Activated naive CD4-positive, alpha-beta T cell treated with anti-CD3 and anti-CD28 coated beads for 36 hours (primary cell): ENCODE measurements around the gene GNA14. TPM values are rescaled to one million over a fixed set of nuclear protein-coding genes. Genes with fewer than 3 reads are reported as not detected.

Source experiments
- CTCF ChIA-PET: fragments of 350-600 bp; sonication (Branson Sonifier 250); formaldehyde crosslinking; loops from one replicate; lab custom pipeline; 2021; ENCODE audit warnings: antibody characterized with exemption; lab: Charles Lee
- DNase-seq: peaks from one replicate; pipeline ENCODE4 v3.0.0-alpha.2; 2020
- H3K27ac Mint-ChIP-seq: one replicate; pipeline ENCODE4 v1.8.0; 2021; ENCODE audit warnings: mild to moderate bottlenecking, mixed read lengths
- H3K27me3 Mint-ChIP-seq: one replicate; pipeline ENCODE4 v1.8.0; 2021; ENCODE audit warnings: low read depth, mixed read lengths
- H3K36me3 Mint-ChIP-seq: one replicate; pipeline ENCODE4 v1.8.0; 2021; ENCODE audit warnings: low read depth, mixed read lengths
- H3K4me1 Mint-ChIP-seq: one replicate; pipeline ENCODE4 v1.8.0; 2021; ENCODE audit warnings: low read depth, mixed read lengths
- H3K4me3 Mint-ChIP-seq: one replicate; pipeline ENCODE4 v1.8.0; 2021; ENCODE audit warnings: mild to moderate bottlenecking, moderate library complexity, mixed read lengths
- H3K9me3 Mint-ChIP-seq: one replicate; pipeline ENCODE4 v1.8.0; 2021; ENCODE audit warnings: mixed read lengths
- intact Hi-C: fragments of 100-400 bp; cut with micrococcal nuclease; formaldehyde crosslinking; loops from one replicate; pipeline ENCODE4 v1.15.1; 2023
- total RNA-seq, 2 experiments: library from RNA; stranded (reverse); gene quantifications; one replicate each; pipeline ENCODE4 v1.2.3, GENCODE V29; 2021

GNA14 gene
- total RNA-seq, 2 experiments from 2014 or later = not detected

- H3K27me3 Mint-ChIP-seq = no peaks in the 10 kb centered on the region
- H3K9me3 Mint-ChIP-seq = no peaks in the 10 kb centered on the region
- CTCF ChIA-PET = no interaction called here
- no peak overlapping the region for H3K27ac Mint-ChIP-seq
- H3K4me3 Mint-ChIP-seq = no peak overlapping the region
- no peak for DNase-seq
- H3K36me3 Mint-ChIP-seq = no peaks in the 10 kb centered on the region
- intact Hi-C loops = no loop called here
- H3K4me1 Mint-ChIP-seq = no peaks in the 10 kb centered on the region
Measured at GRCh38 chr9:77672183-77672582, 24.1 kb upstream of the GNA14 start.

DNA sequence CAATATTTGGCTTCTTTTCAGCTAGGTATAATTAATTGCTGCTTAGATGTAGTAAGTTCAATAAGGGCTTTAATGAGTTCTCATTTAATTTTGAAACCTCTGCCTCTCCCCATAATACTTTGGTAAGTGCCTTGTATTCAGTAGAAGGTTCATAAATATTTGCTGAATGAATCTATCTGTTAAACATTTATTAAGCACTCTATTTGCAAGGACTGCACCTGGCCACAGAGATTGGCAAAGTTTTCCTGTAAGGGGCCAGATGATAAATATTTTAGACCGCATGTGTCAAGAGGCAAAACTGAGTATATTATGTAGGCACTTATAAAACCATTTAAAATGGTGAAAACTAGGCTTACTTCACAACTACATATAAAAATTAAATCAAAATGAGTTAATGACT is 19.0 kb upstream of the GNA14 start:
- Mint-ChIP-seq H3K27me3 (peaks cover 6% of the 10 kb centered on the region), H3K36me3 (no peaks in the 10 kb centered on the region), H3K4me1 (no peaks in the 10 kb centered on the region), H3K9me3 (no peaks in the 10 kb centered on the region), H3K27ac (no peak overlapping the region), H3K4me3 (no peak overlapping the region)
- CTCF ChIA-PET = no interaction called here
- no peak for DNase-seq
- intact Hi-C loops = no loop called here

- CTCF ChIA-PET = interaction anchor here (0.6 kb wide), 1 partner anchor 32 kb away, joined by 3 read pairs; no protein-coding TSS in a partner anchor
- Mint-ChIP-seq H3K4me1 (no peaks in the 10 kb centered on the region), H3K27ac (no peak overlapping the region), H3K27me3 (peaks cover 6% of the 10 kb centered on the region), H3K36me3 (no peaks in the 10 kb centered on the region), H3K9me3 (no peaks in the 10 kb centered on the region), H3K4me3 (no peak overlapping the region)
- intact Hi-C loops = loop anchor here (1.0 to 5.0 kb wide), 3 partner anchors 88 to 460 kb away; no protein-coding TSS in a partner anchor
- DNase-seq = no peak
Measured at GRCh38 chr9:77663754-77664153, 15.6 kb upstream of the GNA14 start.

- Mint-ChIP-seq H3K4me3 (no peak overlapping the region), H3K9me3 (no peaks in the 10 kb centered on the region), H3K4me1 (no peaks in the 10 kb centered on the region), H3K27me3 (peaks cover 6% of the 10 kb centered on the region), H3K27ac (no peak overlapping the region), H3K36me3 (no peaks in the 10 kb centered on the region)
- DNase-seq = no peak
- CTCF ChIA-PET = no interaction called here
- intact Hi-C loops = loop anchor here (5.0 kb wide), 1 partner anchor 376 kb away; no protein-coding TSS in a partner anchor
Measured at GRCh38 chr9:77661566-77662085, 13.5 kb upstream of the GNA14 start.

DNA sequence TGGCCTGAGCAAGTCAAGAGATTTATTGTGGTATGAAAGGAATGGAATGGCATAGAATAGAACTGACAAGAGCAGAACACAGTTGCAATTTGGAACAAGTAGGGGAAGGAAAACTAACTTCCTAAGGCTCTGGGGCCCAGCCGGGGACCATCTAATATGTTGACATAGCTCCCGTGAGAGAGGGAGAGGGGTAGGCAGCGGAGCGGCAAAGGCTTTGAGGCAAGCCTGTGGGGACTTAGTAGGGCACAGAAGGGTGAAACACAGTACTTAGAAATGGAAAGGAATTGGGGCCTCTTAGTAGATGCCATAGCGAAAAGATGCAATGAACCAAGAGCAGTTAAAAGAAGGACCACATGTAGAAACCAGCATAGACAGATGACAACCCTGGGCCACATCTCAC is 11.8 kb upstream of the GNA14 start:
- Mint-ChIP-seq H3K4me1 (no peaks in the 10 kb centered on the region), H3K27ac (no peak overlapping the region), H3K27me3 (peaks cover 3% of the 10 kb centered on the region), H3K36me3 (no peaks in the 10 kb centered on the region), H3K4me3 (no peak overlapping the region), H3K9me3 (no peaks in the 10 kb centered on the region)
- CTCF ChIA-PET = no interaction called here
- intact Hi-C loops = loop anchor here (5.0 kb wide), 1 partner anchor 377 kb away; no protein-coding TSS in a partner anchor
- no peak for DNase-seq

DNA sequence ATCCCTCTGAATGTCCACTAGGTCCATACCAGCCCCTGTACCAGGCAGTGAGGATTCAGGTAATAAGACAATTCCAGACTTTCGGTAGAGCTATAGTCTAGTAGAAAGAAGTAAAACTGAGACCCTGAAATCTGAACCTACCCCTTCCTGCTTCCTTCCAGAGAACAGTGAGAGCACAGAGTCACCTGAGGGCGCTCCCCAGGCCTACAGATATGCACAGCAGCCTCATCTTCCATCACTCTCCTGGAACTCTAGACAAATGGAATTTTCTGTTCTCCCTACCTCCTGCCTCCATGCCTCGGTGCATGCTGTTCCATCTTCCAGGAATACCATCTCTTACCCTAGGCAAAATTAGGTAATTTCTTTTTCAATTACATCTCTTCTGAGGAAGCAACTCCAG is 3.1 kb upstream of the GNA14 start:
- Mint-ChIP-seq H3K9me3 (no peaks in the 10 kb centered on the region), H3K27me3 (peaks cover 31% of the 10 kb centered on the region), H3K4me1 (peaks cover 10% of the 10 kb centered on the region), H3K27ac (no peak overlapping the region), H3K36me3 (no peaks in the 10 kb centered on the region), H3K4me3 (no peak overlapping the region)
- CTCF ChIA-PET = interaction anchor here (0.9 kb wide), 1 partner anchor 192 kb away, joined by 3 read pairs; no protein-coding TSS in a partner anchor
- DNase-seq = no peak
- intact Hi-C loops = no loop called here

- H3K4me3 Mint-ChIP-seq = peak overlapping the region; percentile 66
- intact Hi-C loops = loop anchor here (1.0 to 2.0 kb wide), 3 partner anchors 102 to 386 kb away; no protein-coding TSS in a partner anchor
- no peaks in the 10 kb centered on the region for H3K36me3 Mint-ChIP-seq
- CTCF ChIA-PET = interaction anchor here (0.6 to 1.2 kb wide), 6 partner anchors 19 to 1604 kb away, joined by 3 to 8 read pairs (median 3); no protein-coding TSS in a partner anchor
- peaks cover 10% of the 10 kb centered on the region for H3K4me1 Mint-ChIP-seq
- DNase-seq = no peak
- H3K27me3 Mint-ChIP-seq = peaks cover 43% of the 10 kb centered on the region
- no peaks in the 10 kb centered on the region for H3K9me3 Mint-ChIP-seq
- H3K27ac Mint-ChIP-seq = no peak overlapping the region
Measured at GRCh38 chr9:77649109-77649812, 1.1 kb upstream of the GNA14 start.

DNA sequence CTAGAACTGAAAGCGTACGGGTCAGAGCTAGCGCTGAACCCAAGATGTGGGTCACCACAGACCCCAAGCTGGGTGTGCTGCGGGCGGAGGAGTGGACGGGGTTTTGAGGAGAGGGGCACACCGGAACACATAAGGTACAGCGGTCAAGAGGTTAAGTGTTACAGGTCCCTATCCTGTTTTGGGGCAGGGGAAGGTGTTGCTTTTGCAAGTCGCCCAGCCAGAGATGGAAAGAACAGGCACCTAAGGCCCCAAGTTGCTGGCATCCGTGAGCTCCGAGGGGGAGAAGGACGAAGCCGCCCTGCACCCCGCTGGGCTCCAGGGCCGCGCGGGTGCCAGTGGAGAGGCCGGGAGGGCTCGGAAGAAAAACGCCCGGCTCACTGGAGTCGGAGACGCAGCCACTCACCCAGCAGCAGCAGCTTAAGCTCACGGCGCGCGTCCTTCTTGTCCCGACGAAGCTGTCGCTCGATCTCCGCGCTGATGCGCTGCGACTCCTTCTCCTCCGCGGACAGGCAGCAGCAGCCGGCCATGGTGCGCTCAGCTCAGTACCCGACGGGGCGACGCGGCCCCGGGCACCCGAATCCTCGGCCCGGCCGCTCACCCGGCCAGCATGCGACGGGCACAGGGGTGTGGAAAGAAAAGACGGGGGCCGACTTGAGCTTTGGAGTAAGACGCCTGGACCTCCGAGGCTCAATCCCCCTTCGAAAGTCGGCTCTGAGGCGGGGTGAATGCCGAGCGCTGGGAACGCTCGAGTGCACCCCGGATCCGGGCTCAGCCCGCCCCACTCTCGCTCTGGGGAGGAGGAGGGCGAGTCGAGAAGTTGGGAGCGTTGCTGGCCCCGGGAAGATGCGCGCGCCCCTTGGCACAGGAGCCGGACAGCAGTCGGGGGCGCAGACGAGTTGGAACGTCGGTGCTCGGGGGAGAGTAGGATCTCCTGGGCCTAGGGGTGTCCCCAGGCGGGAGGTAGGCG is 572 bp downstream of the GNA14 start:
- Mint-ChIP-seq H3K4me3 (peak overlapping the region; percentile 66), H3K27me3 (peaks cover 43% of the 10 kb centered on the region), H3K4me1 (peaks cover 10% of the 10 kb centered on the region), H3K27ac (no peak overlapping the region), H3K36me3 (no peaks in the 10 kb centered on the region), H3K9me3 (no peaks in the 10 kb centered on the region)
- CTCF ChIA-PET = interaction anchor here (0.6 to 1.1 kb wide), 3 partner anchors 104 to 389 kb away, joined by 3 to 5 read pairs (median 4); no protein-coding TSS in a partner anchor
- intact Hi-C loops = loop anchor here (1.0 to 2.0 kb wide), 3 partner anchors 103 to 387 kb away; no protein-coding TSS in a partner anchor
- DNase-seq = peak; percentile 13

- DNase-seq = no peak
- Mint-ChIP-seq H3K4me1 (peaks cover 10% of the 10 kb centered on the region), H3K27ac (no peak overlapping the region), H3K36me3 (no peaks in the 10 kb centered on the region), H3K4me3 (no peak overlapping the region), H3K9me3 (no peaks in the 10 kb centered on the region), H3K27me3 (peaks cover 41% of the 10 kb centered on the region)
- CTCF ChIA-PET = no interaction called here
- intact Hi-C loops = no loop called here
Measured at GRCh38 chr9:77643871-77644270, 4.3 kb downstream of the GNA14 start.

- intact Hi-C loops = no loop called here
Measured at GRCh38 chr9:77640741-77641580, 7.2 kb downstream of the GNA14 start.

GRCh38 chr9:77632652-77633051 is 15.5 kb downstream of the GNA14 start:
- Mint-ChIP-seq H3K36me3 (no peaks in the 10 kb centered on the region), H3K4me1 (no peaks in the 10 kb centered on the region), H3K27me3 (peaks cover 2% of the 10 kb centered on the region), H3K27ac (no peak overlapping the region), H3K4me3 (no peak overlapping the region), H3K9me3 (no peaks in the 10 kb centered on the region)
- intact Hi-C loops = no loop called here
- CTCF ChIA-PET = no interaction called here
- no peak for DNase-seq

More at GRCh38 chr9:77640741-77641580, 7.2 kb downstream of the GNA14 start:
- H3K4me1 Mint-ChIP-seq = no peaks in the 10 kb centered on the region
- DNase-seq = no peak
- no peak overlapping the region for H3K27ac Mint-ChIP-seq
- CTCF ChIA-PET = no interaction called here
- no peak overlapping the region for H3K4me3 Mint-ChIP-seq
- peaks cover 17% of the 10 kb centered on the region for H3K27me3 Mint-ChIP-seq
- H3K36me3 Mint-ChIP-seq = no peaks in the 10 kb centered on the region
- no peaks in the 10 kb centered on the region for H3K9me3 Mint-ChIP-seq
